Epidermal melanocyte (primary cell): ENCODE measurements around the gene WWC1.
"Not testable (repeated sequence)": the region's sequence is repeated elsewhere in the genome, so short reads cannot be mapped to it uniquely, and the experiment has no call there.

Experiments used
- DNase-seq: peaks from one replicate; pipeline ENCODE4 v3.0.0; 2011; ENCODE audit warnings: low spot score; ENCODE audit not compliant: insufficient read length

The WWC1 gene

GRCh38 chr5:168286386-168286785 lies 5.1 kb upstream of the WWC1 start:
- DNase-seq, result no peak

- not testable (repeated sequence) for DNase-seq
Measured at GRCh38 chr5:168286863-168287262, 4.6 kb upstream of the WWC1 start.

GRCh38 chr5:168287362-168287761 lies 4.1 kb upstream of the WWC1 start:
- DNase-seq, result no peak

GRCh38 chr5:168288349-168289245 lies 2.8 kb upstream of the WWC1 start:
- DNase-seq, result no peak

- DNase-seq, result no peak
Measured at GRCh38 chr5:168290902-168291341, 523 bp upstream of the WWC1 start.

- DNase-seq, result no peak
Measured at GRCh38 chr5:168291964-168292785, 730 bp downstream of the WWC1 start.

GRCh38 chr5:168292786-168293696 lies 1.6 kb downstream of the WWC1 start:
- DNase-seq, result no peak

GRCh38 chr5:168295574-168296201 lies 4.2 kb downstream of the WWC1 start:
- DNase-seq, result peak; percentile 82

GRCh38 chr5:168296682-168297081 lies 5.2 kb downstream of the WWC1 start:
- DNase-seq, result no peak

- DNase-seq, result no peak
Measured at GRCh38 chr5:168298949-168299348, 7.5 kb downstream of the WWC1 start.

GRCh38 chr5:168299372-168299771 lies 7.9 kb downstream of the WWC1 start:
- DNase-seq, result no peak

GRCh38 chr5:168300326-168301182 lies 9.1 kb downstream of the WWC1 start:
- DNase-seq, result no peak

GRCh38 chr5:168301593-168302390 lies 10.3 kb downstream of the WWC1 start:
- DNase-seq, result no peak

GRCh38 chr5:168302785-168303184 lies 11.3 kb downstream of the WWC1 start:
- no peak for DNase-seq

- no peak for DNase-seq
Measured at GRCh38 chr5:168303393-168304025, 12.1 kb downstream of the WWC1 start.

GRCh38 chr5:168304349-168304748 lies 12.9 kb downstream of the WWC1 start:
- DNase-seq, result no peak

- no peak for DNase-seq
Measured at GRCh38 chr5:168305281-168305680, 13.8 kb downstream of the WWC1 start.

GRCh38 chr5:168307022-168307421 lies 15.6 kb downstream of the WWC1 start:
- no peak for DNase-seq
